ENCODE data around the gene B9D2. TPM values are rescaled to one million over a fixed set of nuclear protein-coding genes. Genes with fewer than 3 reads are reported as not detected.

B9D2 gene
- total and polyA plus RNA-seq, 2 experiments from 2014 or later: 6.0 to 9.6 TPM

DNA sequence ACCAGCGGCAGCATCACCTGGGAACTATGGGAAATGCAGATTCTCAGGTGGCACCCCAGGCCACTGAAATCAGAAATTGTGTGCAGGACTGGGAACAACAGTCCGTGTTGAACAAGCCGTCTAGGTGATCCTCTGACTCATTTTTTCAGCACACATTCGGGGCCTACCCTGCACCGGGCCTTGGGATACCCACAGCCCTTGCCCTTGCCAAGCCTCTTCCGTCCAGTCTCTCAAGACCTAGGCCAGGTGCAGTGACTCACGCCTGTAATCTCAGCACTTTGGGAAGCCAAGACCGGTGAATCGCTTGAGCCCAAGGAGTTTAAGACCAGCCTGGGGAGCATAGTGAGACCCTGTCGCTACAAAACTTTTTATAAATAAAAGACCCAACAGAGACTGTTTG lies 28.5 kb downstream of the B9D2 start:
- H3K27ac ChIP-seq: no peak overlapping the region
- no peak overlapping the region for H3K4me3 ChIP-seq
- H2AFZ ChIP-seq: no peak overlapping the region
- WGBS (ENCODE audit: low lambda C conversion rate, missing lambda C conversion rate): 92% methylated on average over 10 of the region's 10 CpGs
- H3K9me2 ChIP-seq (replicated peaks; ENCODE audit: insufficient read depth): no peaks in the 10 kb centered on the region
- H3K27me3 ChIP-seq: no peaks in the 10 kb centered on the region
- H3K36me3 ChIP-seq (replicated peaks; ENCODE audit: insufficient read depth, low read depth): no peaks in the 10 kb centered on the region
- H3K79me2 ChIP-seq: no peaks in the 10 kb centered on the region
- DNase-seq (ENCODE audit: low spot score): no peak
- no peaks in the 10 kb centered on the region for H3K4me1 ChIP-seq (ENCODE audit: insufficient read depth)
- no peaks in the 10 kb centered on the region for H4K20me1 ChIP-seq (ENCODE audit: insufficient read depth, poor library complexity, severe bottlenecking)
- TF ChIP-seq EZH2phosphoT487 (IDR thresholded peaks at IDR 0.05; ENCODE audit: low read depth, severe bottlenecking, unreplicated experiment): no peak
- no peak for TF ChIP-seq EZH2 (IDR thresholded peaks at IDR 0.05; ENCODE audit: borderline replicate concordance)
- TF ChIP-seq, protein P1, sequence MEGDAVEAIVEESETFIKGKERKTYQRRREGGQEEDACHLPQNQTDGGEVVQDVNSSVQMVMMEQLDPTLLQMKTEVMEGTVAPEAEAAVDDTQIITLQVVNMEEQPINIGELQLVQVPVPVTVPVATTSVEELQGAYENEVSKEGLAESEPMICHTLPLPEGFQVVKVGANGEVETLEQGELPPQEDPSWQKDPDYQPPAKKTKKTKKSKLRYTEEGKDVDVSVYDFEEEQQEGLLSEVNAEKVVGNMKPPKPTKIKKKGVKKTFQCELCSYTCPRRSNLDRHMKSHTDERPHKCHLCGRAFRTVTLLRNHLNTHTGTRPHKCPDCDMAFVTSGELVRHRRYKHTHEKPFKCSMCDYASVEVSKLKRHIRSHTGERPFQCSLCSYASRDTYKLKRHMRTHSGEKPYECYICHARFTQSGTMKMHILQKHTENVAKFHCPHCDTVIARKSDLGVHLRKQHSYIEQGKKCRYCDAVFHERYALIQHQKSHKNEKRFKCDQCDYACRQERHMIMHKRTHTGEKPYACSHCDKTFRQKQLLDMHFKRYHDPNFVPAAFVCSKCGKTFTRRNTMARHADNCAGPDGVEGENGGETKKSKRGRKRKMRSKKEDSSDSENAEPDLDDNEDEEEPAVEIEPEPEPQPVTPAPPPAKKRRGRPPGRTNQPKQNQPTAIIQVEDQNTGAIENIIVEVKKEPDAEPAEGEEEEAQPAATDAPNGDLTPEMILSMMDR (IDR thresholded peaks at IDR 0.05; ENCODE audit: poor library complexity): no peak
- no peak overlapping the region for H3K4me2 ChIP-seq
- no peaks in the 10 kb centered on the region for H3K9me3 ChIP-seq (ENCODE audit: low read depth)

DNA sequence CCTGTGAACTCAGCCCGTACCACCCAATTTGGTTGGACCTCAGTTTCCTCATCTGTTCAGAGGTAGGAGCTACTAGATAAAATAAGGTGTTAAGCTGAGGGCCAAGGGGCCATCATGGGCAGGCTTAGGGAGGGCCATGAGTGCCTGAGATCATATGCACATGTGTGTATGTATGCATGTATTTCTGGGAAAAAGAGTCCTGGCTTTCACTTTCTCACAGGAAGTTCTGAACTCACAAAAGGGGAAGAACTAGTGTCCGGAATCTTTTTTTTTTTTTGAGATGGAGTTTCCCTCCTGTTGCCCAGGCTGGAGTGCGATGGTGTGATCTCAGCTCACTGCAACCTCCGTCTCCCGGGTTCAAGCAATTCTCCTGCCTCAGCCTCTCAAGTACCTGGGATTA lies 29.2 kb downstream of the B9D2 start:
- Histone ChIP-seq H3K4me3 (no peak overlapping the region), H3K9me3 (ENCODE audit: low read depth) (no peaks in the 10 kb centered on the region), H2AFZ (no peak overlapping the region), H3K36me3 (replicated peaks; ENCODE audit: insufficient read depth, low read depth) (no peaks in the 10 kb centered on the region), H4K20me1 (ENCODE audit: insufficient read depth, poor library complexity, severe bottlenecking) (no peaks in the 10 kb centered on the region), H3K27me3 (no peaks in the 10 kb centered on the region), H3K27ac (no peak overlapping the region), H3K4me1 (ENCODE audit: insufficient read depth) (no peaks in the 10 kb centered on the region), H3K79me2 (no peaks in the 10 kb centered on the region), H3K4me2 (no peak overlapping the region), H3K9me2 (replicated peaks; ENCODE audit: insufficient read depth) (no peaks in the 10 kb centered on the region)
- TF ChIP-seq, protein P1 (IDR thresholded peaks at IDR 0.05; ENCODE audit: poor library complexity): no peak
- no peak for TF ChIP-seq EZH2 (IDR thresholded peaks at IDR 0.05; ENCODE audit: borderline replicate concordance)
- TF ChIP-seq EZH2phosphoT487 (IDR thresholded peaks at IDR 0.05; ENCODE audit: low read depth, severe bottlenecking, unreplicated experiment): no peak
- no peak for DNase-seq (ENCODE audit: low spot score)
- 94% methylated on average over 5 of the region's 5 CpGs for WGBS (ENCODE audit: low lambda C conversion rate, missing lambda C conversion rate)

DNA sequence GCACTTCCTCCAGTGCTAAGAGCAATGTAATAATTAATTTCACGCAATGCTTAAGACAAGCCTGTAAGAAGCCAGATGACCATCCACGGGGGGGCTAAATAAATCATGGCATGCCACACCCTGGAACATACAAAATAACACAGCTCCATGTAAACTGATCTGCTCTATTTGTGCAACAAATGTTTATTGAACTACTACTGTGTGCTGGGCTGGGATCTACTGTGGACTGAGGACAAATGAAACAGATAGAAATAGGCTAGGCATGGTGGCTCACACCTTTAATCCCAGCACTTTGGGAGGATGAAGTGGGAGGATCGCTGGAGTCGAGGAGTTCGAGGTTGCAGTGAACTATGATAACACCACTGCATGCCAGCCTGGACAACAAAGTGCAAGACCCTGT lies 31.5 kb downstream of the B9D2 start:
- H4K20me1 ChIP-seq (ENCODE audit: insufficient read depth, poor library complexity, severe bottlenecking): no peaks in the 10 kb centered on the region
- H3K36me3 ChIP-seq (replicated peaks; ENCODE audit: insufficient read depth, low read depth): no peaks in the 10 kb centered on the region
- no peaks in the 10 kb centered on the region for H3K79me2 ChIP-seq

More for the DNA sequence above, 31.5 kb downstream of the B9D2 start:
- Histone ChIP-seq H3K9me2 (replicated peaks; ENCODE audit: insufficient read depth) (no peaks in the 10 kb centered on the region), H2AFZ (no peak overlapping the region), H3K27me3 (no peaks in the 10 kb centered on the region), H3K27ac (no peak overlapping the region), H3K9me3 (ENCODE audit: low read depth) (no peaks in the 10 kb centered on the region), H3K4me1 (ENCODE audit: insufficient read depth) (peaks cover 5% of the 10 kb centered on the region), H3K4me2 (no peak overlapping the region), H3K4me3 (no peak overlapping the region)
- DNase-seq (ENCODE audit: low spot score): no peak
- TF ChIP-seq EZH2phosphoT487 (IDR thresholded peaks at IDR 0.05; ENCODE audit: low read depth, severe bottlenecking, unreplicated experiment): no peak
- TF ChIP-seq, protein P1 (IDR thresholded peaks at IDR 0.05; ENCODE audit: poor library complexity): no peak
- no peak for TF ChIP-seq EZH2 (IDR thresholded peaks at IDR 0.05; ENCODE audit: borderline replicate concordance)
- WGBS (ENCODE audit: low lambda C conversion rate, missing lambda C conversion rate): 89% methylated on average over 5 of the region's 5 CpGs

Measured in hepatocyte (in vitro differentiated cells).